Fibroblast of skin of back (primary cell): Measurements from ENCODE around the gene JMJD7.
A peak's percentile ranks its signal among the peaks of the same experiment; 100 is the strongest.
"Not testable (repeated sequence)": the region's sequence is repeated elsewhere in the genome, so short reads cannot be mapped to it uniquely, and the experiment has no call there.

Source experiments
- DNase-seq: peaks from one replicate; pipeline ENCODE4 v3.0.0-alpha.2; 2013

Gene JMJD7

DNA sequence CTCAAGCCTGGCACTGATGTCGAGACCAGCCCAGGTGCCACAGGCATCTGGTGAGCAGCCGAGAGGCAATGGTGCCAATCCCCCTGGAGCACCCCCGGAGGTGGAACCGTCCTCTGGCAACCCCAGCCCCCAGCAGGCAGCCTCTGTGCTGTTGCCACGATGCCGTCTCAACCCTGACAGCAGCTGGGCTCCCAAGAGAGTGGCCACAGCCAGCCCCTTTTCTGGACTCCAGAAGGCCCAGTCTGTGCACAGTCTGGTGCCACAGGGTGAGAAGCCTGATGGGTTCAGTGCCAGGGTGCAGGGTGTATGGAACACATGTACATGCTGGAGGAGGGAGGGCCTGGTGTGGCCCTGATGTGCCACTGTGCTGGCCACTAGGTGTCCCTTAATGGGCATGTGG lies 4.9 kb upstream of the JMJD7 start:
- DNase-seq = no peak

DNA sequence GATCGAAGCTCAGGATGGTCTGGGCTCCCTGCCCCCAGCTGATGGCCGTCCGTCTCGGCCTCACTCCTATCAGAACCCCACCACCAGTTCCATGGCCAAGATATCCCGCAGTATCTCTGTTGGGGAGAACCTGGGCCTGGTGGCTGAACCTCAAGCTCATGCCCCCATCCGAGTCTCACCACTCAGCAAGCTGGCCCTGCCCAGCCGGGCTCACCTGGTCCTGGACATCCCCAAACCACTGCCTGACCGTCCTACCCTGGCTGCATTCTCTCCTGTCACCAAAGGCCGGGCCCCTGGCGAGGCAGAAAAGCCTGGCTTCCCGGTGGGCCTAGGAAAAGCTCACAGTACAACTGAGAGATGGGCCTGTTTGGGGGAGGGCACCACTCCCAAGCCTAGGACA lies 4.4 kb upstream of the JMJD7 start:
- no peak for DNase-seq

DNA sequence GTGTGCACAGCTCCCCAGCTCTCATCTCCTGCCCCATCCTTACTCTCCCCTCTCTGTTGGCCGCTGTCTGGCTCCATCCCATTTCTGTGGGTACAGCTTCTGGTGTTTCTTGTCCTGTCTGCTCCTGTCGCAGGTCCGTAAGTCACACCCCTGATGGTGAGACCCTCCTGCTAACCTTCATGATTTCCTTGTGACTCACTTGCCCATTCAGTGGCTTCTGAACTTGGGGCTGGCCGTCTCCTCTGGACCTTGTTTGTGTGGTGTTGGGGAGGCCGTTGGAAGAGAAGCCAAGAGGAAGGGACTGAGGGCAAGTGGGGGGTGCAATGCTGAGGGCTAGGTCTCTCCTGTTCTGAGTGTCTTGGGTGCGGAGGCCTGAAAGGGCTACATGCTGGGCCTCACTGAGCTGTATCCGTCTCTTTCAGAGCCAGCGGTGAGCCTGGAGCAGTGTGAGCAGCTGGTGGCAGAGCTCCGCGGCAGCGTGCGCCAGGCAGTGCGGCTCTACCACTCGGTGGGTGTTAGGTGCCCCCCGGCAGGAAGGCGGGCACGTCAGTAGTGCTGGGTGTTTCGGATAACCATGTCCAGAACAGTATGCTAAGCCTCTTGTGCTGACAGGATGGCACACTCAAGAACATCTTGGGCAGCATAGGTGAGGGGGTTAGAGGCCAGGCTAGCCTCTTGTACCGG lies 3.7 kb upstream of the JMJD7 start:
- no peak for DNase-seq

DNA sequence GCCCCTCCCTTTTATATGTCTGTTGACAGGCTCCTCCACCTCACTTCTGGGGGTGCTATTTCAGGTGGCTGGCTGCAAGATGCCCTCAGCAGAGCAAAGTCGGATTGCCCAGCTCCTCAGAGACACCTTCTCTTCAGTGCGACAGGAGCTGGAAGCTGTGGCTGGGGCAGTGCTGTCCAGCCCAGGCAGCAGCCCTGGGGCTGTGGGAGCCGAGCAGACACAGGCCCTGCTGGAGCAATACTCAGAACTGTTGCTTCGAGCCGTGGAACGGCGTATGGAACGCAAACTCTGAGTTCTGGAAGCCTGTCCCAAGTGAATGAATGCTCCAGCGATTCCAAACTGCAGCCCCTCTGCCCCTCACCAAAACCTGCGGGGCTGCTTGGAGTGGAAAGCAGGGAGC lies 2.7 kb upstream of the JMJD7 start:
- no peak for DNase-seq

DNA sequence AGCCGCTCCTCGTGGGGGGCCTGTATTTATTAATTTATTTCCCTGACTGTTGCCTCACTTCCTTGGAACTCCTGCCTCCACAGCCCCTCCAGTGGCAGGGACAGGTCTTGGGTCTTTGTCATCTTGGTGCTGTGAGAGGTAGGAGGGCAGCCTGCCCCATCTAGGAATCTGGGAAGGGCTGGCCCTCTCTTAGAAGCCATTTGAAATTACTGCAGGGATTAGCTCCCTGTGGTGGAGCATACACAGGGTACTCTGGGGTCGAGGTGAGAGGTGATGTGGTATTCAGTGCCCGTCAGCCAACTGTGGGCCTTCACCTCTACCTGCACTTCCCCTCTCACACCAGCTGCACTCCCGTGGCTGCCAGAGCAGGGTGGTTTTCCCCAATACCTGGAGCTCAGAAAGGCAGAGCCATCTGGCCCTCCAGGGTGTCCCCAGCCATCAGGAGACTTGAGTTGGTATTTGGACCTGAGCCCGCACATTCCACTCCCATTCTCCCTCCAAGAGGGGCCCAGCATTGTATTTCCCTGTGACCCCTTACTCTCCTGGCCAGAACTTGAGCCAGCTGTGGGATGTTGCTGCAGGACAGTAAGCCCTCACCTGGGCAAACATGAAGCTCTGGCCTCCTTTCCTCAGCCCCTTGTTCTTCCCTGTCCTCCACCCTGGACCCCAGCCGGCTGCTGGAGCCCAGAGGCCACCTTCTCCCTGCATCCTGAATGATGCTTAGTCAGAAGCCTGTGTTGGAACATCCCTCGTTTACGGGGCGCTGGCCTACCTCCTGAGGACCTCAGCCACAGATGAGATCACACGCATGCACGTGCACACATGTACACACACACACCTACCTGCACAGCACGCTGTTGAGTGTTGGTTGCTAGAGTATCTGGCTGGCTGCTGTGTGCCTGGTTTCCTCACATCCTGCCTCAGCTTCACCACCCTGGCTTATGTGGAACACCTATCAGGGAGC lies 2.0 kb upstream of the JMJD7 start:
- no peak for DNase-seq

DNA sequence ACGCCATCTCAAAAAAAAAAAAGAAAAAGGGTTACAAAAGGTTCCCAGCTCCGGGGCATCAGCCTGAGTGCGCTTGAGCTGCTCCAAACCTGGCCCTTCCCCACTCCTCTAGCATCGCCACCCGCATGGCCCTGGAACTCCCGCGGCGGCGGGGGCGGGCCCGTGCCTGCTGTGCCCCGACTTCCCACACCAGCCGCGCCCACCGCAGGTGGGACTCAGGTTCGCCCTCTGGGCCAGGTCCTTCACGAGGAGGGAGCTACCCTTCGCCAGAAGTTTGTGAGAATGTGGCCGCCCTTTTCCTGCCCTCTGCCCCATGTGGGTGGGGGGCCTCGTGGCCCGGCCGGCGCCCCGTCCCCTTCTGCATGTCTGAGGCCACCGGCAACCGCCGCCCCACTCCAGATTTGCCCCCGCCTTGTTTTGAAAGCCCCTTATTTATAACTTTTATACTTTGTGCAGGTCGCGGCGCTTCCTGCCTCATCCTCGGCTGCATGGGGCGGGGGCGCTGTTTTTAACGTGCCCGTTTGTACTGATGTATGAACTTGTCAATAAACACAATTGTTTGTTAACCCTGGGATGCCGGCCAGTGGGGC lies 507 bp upstream of the JMJD7 start:
- DNase-seq = no peak

DNA sequence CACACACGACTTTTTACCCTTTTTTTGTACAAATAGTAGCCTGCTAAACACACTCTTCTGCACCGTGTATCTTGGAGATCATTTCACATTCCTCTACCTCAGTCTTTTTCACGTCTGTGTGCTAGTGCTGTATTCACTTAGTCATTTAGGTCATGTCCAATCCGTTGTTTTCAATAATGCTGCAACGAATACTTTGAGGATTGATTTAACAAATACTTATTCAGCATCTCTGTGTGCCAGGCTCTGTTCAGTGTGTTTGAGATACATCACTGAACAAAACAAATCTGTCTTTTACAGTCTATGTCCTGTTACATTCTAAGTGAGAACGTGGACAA lies 882 bp downstream of the JMJD7 start:
- DNase-seq = no peak

DNA sequence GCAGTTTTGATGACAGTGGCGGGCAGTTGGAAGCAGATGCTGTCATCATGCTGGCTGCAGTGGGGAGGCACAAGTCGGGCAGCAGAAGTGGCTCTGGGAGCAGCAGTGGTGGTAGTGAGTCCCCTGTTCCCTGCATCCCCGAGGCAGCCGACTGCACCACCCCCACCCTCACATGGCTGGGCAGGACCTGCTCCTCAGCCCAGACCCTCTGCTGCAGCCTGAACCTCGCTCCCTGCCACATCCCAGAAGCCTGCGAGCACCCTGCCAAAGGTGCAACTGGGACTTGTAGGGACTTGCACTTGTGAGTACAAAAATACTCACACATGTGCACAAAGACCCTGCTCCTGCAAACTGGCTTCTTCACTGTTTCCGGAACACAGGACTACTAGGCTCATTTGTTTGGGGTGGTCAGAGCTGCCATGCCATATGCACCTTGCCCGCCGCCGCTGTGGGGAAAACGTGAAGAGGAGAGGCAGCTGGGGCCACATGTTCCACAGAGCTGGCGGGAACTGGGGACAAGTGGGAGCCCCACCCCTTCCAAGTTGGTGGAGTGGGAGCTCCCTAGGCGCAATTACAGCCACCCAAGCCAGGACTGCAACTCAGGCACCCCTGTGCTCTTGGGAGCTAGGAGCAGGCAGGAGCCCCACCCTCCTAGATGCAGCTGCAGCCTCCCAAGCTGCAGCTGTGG lies 2.2 kb downstream of the JMJD7 start:
- DNase-seq = no peak

DNA sequence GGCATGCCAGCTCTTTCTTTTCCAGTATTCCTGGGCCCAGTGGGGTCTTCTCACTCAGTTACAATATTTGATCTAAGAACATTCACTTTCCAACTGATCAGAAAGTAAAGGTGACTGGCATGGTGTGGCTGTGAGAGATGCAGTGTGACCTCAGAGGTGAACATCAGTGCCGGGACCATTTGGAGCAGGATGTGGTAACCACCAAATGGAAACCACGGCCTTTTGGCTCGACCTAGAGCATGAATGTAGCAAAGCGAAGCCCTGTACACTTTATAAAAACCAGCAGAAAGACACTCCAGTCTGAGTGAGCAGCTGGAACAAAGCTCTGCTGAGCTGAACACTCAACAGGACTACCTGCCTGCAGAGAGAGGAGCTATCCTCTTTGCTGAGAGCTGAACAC lies 3.4 kb downstream of the JMJD7 start:
- not testable (repeated sequence) for DNase-seq

DNA sequence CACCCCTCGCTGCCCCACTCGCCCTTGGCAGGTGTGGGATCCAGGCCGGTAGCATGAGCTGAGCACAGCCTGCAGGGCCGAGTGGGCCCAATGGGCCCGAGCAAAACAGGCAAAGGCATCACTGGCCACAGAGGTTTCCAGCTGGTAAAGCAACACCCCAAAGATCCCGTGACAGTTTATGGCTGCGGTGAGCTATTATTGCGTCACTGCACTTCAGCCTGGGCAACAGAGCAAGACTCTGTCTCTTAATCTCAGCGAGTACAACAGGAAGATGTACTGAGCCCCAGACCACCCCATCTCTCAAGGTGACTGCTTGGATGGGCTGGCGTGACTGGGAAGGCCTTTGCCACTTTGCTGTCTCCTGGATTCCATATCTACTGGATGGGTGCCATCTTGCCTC lies 4.3 kb downstream of the JMJD7 start:
- no peak for DNase-seq

DNA sequence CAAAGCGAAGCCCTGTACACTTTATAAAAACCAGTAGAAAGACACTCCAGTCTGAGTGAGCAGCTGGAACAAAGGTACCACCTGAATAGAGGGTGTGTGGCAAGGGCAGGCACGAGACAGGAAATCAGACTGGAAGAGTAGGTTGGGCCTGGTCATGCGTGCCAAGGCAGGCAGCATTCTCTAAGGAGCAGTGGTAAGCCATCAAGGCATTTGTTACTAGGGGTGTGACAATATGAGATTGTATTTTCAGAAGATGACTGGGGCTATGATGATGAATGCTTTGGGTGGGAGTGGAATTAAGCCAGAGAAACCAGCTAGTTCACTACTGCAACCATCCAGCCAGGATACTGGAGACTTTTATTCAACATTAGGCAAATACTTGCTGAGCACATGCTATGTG lies 5.0 kb downstream of the JMJD7 start:
- DNase-seq = no peak

DNA sequence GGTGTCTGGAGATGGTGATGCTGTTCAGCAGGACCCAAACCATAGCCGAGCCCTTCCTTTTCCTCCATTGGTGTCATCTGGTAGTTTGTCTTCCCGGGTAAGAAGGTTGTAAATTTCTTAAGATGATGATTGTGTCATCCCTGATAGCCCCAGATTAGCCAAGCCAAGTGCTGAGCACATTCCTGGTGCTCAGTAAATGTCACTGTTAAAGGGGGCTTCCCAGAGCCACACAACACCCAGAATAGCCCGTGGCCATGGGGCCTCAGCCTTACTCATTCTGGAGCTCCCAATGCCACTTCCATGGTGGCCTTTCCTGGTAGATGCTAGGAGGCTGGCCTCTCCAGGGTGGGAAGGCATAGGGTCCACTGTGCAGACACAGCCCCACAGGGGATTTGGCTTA lies 6.2 kb downstream of the JMJD7 start:
- no peak for DNase-seq

DNA sequence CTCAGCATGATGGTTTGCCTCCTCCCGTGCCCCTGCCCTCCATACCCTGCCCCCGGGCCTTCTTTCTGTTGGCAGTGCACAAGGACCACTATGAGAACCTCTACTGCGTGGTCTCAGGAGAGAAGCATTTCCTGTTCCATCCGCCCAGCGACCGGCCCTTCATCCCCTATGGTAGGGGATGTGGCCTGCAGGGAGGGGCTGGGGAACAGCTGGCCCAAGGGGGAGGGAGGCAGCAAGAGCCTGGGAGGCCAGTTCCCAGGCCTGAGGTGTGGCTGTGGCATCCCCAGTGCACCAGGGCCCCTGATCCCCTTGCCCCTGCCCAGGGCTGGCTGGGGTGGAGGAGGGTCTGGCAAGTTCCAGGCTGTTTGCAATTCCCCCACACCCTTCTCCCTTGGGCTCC lies 8.2 kb downstream of the JMJD7 start:
- DNase-seq = peak; percentile 26

DNA sequence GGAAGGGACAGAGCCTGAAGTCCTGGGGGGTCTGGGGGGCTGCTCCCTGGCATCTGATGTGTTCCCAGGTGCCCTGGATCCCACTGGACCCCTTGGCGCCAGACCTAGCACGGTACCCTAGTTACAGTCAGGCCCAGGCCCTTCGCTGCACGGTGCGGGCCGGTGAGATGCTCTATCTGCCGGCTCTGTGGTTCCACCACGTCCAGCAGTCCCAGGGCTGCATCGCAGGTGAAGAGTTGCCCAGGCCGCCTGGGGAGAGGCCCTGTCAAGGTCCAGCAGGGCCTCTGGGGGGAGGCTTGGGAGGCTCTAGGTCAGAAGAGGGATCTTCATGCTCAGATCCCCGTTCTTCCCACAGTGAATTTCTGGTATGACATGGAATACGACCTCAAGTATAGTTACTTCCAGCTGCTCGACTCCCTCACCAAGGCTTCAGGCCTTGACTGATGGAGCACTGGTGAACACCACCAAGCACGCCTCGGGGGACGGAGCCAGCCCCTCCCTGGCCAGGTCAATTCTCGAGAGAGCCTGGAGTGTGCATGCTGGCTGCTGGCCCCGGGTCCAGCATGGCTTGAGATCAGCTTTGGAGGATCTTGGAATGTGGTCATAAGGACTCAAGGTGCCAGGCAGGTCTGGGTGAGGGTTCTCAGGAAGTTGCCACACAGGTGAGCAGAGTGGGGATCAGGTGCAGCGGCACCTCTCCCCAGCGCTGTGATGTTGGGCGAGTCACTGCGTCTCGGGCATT lies 9.0 kb downstream of the JMJD7 start:
- no peak for DNase-seq

DNA sequence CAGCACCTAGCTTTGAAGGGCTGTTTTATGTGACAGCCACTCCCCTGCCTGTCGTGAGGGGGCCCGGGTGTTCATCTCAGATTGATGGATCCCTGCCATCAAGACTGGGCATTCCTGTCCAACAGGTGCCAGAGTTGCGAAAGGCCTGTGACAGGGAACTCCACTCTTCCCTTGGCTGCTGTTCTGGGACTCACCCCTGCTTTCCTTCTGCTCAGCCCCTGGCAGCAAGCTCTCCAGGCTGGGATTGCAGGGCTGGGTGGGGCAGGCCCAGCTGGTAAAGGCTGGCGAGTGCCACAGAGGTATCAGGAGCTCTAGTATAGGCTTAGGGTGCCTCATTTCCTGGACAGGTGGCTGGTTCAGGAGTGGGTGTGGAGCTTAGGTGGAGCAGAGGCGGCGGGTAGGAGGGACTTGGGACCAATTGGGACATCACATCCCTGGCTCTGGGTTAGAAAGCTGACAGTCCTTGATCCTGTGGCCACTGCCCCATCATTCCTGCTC lies 10.6 kb downstream of the JMJD7 start, which contains the start of gene PLA2G4B:
Gene PLA2G4B (plus strand): TSS at position 448 of the 498 bp plus-strand sequence. CDS start 67 bp downstream, outside the sequence.
- no peak for DNase-seq

DNA sequence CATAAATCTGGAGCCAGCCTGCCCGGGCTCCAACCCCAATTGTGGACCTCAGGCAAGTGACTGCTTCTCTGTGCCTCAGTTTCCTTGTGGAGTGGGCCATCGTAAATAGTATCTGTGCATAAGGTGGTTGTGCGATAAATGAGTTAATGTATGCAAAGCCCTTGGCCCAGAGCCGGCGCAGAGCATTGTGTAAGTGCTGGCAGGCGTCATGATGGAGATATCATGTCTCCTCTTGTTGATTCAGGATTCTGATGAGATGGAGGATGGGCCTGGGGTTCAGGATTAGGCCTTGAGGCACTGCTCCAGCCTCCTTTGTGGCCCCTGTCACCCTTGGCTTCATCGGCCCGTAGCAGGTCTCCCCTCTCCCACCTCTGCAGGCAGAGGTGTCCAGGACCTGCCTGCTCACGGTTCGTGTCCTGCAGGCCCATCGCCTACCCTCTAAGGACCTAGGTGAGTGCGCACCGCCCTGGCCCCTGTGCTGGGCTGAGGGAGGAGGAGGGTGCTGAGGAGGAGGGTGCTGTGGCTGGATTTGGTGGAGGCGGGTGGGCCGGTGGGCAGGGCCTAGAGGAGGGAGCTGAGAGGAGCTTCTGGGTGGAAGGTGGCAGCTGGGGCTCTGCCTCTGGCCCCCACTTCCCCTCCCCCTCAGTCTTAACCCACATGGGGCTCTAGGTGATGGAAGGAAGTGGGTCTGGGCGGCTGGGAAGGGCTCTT lies 12.0 kb downstream of the JMJD7 start:
- no peak for DNase-seq

DNA sequence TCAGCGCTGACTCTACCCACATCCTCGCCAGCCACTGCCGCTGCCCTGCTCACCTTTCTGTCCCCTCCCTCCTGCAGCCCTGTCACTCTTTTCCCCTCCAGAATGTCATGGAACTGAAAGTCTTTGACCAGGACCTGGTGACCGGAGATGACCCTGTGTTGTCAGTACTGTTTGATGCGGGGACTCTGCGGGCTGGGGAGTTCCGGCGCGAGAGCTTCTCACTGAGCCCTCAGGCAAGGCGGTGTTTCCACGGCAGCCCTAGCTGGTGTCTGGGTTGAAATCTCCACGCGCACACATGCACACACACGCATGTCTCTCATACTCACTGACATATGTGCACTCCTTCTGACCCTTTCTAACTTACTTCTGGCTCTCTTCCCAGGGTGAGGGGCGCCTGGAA lies 12.8 kb downstream of the JMJD7 start:
- DNase-seq = no peak

DNA sequence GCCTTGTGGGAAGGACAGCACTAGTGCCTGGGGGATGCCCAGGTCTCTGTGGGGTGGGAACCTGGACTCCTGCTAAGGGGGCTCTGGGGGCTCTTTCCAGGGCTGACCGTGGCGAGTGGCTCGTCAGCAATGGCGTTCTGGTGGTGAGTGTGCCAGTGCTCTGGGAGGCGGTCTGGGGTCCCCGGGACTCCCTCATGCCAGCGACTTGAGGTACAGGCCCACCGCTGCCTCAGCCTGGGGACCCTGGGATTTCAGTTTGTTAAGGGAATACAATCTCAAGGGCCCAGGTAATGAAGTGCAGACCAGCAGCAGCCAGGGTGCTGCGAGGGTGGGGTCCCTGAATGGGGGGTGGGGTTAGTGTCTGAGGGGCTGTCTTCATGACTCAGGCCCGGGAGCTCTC lies 13.2 kb downstream of the JMJD7 start:
- no peak for DNase-seq

DNA sequence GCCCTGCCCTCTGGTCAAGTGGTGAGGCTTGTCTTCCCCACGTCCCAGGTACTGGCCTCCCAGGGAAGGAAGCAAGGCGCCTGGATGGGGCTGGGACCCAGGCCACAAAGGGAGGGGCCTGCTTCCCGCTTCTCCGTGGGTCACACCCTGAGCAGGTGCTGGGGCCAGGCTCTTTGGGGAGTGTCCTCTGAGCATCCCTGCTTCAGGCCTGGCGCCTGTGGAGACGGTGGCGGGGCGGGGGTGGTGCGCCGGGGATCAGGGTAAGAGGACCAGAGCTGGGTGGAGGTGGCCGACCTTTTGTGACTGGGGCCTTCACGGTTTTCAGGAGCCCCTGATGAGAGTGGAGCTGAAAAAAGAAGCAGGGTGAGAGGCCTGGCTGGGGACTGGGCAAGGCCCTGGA lies 14.3 kb downstream of the JMJD7 start:
- DNase-seq = no peak

DNA sequence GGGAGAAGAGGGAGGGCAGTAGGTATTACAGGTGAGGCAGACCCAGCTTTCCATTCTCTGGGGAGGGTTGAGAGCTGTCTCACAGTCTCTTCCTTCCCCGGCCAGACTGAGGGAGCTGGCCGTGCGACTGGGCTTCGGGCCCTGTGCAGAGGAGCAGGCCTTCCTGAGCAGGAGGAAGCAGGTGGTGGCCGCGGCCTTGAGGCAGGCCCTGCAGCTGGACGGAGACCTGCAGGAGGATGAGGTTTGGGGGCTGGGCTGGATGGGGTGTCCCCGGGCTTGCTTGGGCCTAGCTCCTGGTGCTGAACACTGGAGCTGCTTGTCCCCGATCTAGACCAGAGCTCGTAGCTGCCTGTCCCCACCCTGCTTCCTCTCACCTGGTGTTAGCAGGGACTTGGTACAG lies 15.7 kb downstream of the JMJD7 start:
- DNase-seq = no peak

DNA sequence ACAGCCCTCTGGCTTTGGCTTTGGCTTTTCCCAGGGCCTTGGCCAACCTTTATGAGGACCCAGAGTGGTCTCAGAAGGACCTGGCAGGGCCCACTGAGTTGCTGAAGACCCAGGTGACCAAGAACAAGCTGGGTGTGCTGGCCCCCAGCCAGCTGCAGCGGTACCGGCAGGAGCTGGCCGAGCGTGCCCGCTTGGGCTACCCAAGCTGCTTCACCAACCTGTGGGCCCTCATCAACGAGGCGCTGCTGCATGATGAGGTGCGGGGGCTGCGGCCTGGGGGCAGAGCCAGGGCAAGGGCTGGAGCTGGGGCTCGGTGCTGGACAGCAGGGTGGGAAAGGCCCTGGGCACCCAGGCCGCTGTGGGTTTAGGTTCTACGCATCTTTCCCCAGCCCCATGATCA lies 16.9 kb downstream of the JMJD7 start:
- DNase-seq = no peak

DNA sequence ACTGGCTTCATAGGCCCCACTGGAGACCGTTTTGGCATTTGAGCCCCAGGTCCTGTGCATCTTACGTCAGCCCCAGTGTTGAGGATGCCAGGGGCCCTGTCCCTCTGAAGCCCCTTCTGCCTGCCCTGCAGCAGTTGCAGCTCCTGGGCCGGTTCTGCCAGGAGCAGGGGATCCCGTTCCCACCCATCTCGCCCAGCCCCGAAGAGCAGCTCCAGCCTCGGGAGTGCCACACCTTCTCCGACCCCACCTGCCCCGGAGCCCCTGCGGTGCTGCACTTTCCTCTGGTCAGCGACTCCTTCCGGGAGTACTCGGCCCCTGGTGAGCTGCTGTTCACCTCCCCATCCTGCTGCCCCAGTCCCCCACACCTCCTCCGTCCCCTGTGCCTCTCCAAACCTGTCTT lies 19.3 kb downstream of the JMJD7 start:
- DNase-seq = no peak
